GM12865 (cell line): ENCODE results near the gene TMEM119.
"Not testable (repeated sequence)": the region's sequence is repeated elsewhere in the genome, so short reads cannot be mapped to it uniquely, and the experiment has no call there.

ENCODE experiments used
- DNase-seq: peaks from one replicate; pipeline ENCODE4 v3.0.0; 2010; ENCODE audit warnings: low read depth
- H3K4me3 ChIP-seq: 2 replicates; pipeline ENCODE4 v1.5.1; 2011; ENCODE audit warnings: mild to moderate bottlenecking, low read depth, low read length, control low read depth
- TF ChIP-seq, protein P1 (sequence below): IDR thresholded peaks from 2 replicates; pipeline ENCODE4 v1.5.1; 2011; ENCODE audit warnings: low read length, control low read depth, low read depth, inconsistent platforms; ENCODE audit not compliant: insufficient read depth; ENCODE audit errors: missing control alignments

TMEM119 gene

DNA sequence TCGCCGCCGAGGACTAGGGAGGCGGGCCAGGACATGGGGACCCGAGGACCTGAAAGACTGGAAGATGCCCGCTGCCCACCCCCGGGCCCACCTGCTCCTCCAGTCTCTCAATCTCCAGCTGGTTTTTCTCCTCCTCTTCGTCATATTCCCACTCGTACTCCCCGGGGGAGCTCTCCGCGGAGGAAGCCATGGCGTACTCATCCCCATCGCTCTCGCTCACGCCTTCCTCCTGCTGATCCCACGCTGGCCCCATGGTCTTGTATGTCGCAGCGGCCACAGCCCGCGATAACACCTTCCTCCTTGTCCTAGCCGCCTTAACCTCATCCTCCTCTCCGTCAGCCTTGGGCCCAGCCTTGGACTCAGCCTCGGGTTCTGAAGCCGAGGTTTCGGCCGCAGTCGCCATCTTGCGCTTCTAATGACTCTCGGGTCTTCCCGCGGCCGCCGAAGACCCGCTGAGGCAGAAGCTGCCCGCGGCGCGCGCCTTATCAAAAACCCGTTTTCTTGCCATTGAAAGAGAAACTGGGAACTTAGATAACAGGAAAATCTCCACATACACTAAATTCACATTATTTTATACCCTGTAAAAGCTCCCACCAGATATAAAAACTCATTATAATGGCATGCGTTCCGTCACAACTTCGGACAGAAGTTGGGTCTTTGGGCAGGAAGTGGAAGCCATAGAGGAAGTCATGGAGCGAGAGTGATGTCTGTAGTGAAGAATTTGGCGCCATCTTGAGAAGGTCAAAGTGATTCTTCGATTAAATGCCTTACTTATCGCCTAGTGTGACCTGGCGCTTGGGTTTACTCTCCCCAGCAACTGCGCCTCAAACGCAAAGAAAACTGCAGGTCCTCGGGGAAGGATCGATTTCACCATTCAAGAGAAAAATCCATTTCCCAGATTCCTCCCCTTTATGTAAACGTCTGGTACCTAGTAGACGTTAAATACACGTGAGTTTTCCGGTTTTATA is 36.8 kb downstream of the TMEM119 start, which contains the start of gene SART3:
SART3 (minus strand) TSS at position 422 of the 968 bp plus-strand sequence; CDS start at position 403, 19 bp downstream.
- TF ChIP-seq, protein P1, sequence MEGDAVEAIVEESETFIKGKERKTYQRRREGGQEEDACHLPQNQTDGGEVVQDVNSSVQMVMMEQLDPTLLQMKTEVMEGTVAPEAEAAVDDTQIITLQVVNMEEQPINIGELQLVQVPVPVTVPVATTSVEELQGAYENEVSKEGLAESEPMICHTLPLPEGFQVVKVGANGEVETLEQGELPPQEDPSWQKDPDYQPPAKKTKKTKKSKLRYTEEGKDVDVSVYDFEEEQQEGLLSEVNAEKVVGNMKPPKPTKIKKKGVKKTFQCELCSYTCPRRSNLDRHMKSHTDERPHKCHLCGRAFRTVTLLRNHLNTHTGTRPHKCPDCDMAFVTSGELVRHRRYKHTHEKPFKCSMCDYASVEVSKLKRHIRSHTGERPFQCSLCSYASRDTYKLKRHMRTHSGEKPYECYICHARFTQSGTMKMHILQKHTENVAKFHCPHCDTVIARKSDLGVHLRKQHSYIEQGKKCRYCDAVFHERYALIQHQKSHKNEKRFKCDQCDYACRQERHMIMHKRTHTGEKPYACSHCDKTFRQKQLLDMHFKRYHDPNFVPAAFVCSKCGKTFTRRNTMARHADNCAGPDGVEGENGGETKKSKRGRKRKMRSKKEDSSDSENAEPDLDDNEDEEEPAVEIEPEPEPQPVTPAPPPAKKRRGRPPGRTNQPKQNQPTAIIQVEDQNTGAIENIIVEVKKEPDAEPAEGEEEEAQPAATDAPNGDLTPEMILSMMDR = no peak
- peak within 1 kb of the TSS; percentile 92 for H3K4me3 ChIP-seq
- DNase-seq = peak; percentile 93

DNA sequence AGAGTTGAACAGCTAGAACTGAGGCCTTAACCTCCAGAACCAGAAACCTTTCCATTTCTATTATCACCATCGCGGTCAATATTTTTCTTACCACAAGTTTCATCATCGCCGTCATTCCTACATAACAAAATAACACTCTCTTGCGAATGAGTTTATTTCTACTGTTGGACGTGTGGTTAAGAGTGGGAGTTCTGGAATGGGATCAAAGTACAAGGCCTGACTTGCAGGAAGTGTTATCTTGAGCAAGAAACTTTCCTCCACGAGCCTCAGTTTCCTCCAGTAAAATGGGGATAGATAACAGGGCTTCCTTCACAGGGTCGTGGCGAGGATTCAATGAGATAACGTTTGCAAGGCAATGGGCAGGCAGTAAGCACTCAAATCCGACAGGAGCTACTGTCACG is 37.6 kb downstream of the TMEM119 start:
- TF ChIP-seq, protein P1 = no peak
- no peak for DNase-seq
- peak overlapping the region; percentile 92 for H3K4me3 ChIP-seq

DNA sequence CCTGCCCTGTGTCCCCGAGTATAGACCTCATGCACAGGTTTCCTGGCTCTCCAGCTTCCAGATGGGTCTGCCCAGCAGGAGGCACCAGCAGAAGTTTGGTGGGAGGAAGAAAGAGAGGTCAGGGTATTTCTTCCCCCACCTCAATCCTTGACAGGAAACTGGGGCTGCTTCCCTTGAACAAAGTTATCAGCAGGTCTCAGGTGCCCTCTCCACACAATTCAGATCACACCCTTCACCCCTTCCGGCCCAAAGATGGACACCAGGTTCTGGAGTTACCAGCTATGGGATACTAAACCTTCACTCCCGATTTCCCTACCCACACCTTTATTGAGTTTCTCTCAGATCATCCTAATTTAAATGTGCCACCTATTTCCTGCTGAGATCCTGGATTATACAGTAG is 38.1 kb downstream of the TMEM119 start:
- peak overlapping the region; percentile 92 for H3K4me3 ChIP-seq
- TF ChIP-seq, protein P1 = no peak
- peak; percentile 32 for DNase-seq

DNA sequence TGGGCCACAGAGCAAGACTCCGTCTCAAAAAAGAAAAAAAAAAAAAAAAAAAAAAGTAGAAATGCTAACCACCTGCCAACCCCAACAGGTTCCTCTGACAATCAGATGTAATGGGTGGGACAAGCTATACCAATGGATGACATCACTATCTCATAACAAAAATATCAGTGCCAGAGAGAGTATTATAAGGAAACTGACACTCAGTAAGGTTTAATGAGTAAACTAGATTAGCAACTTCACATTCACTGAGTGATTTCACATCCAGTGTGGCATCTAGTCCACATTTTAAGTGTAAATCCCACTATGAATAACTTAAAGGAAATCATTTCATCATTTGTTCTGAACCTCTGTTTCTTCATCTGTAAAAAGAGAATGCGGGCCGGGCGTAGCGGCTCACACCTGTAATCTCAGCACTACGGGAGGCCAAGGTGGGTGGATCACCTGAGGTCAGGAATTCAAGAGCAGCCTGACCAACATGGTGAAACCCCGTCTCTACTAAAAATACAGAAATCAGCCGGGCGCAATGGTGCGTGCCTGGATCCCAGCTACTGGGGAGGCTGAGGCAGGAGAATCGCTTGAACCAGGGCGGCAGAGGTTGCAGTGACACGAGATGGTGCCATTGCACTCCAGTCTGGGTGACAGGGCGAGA is 38.8 kb downstream of the TMEM119 start:
- no peak for DNase-seq
- TF ChIP-seq, protein P1 = no peak
- peak overlapping the region; percentile 92 for H3K4me3 ChIP-seq

DNA sequence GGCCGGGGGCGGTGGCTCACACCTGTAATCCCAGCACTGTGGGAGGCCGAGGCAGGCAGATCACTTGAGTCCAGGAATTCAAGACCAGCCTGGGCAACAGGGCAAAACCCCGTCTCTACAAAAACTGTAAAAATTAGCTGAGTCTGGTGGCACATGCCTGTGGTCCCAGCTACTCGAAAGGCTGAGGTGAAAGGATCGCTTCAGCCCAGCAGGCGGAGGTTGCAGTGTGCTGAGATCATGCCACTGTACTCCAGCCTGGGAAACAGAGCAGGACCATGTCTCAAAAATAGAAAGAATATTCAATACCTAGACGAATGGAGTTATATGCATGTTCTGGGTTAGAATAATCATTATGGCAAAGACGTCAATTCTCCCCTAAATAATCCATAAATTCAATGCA is 42.5 kb downstream of the TMEM119 start:
- H3K4me3 ChIP-seq, DNase-seq: not testable (repeated sequence)

DNA sequence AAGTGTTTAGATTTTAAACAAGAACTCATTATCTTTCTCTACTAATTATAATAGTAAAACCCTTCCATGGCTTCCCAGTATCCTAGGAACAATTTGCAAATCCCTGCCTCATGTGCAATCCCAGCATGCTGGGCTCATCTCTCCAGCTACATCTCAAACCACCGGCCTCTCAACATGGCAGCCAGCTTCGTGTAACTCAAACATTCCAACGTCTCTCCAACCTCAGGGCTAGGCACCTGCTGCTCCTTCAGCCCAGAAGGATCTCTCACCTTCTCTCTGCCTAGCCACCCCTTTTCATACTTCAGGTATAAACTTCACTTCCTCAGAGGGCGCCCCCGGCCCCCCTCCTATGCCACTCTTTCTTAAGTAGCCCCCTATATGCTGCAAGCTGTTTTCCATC is 44.1 kb downstream of the TMEM119 start:
- H3K4me3 ChIP-seq = no peak overlapping the region
- DNase-seq = no peak
- TF ChIP-seq, protein P1 = no peak

DNA sequence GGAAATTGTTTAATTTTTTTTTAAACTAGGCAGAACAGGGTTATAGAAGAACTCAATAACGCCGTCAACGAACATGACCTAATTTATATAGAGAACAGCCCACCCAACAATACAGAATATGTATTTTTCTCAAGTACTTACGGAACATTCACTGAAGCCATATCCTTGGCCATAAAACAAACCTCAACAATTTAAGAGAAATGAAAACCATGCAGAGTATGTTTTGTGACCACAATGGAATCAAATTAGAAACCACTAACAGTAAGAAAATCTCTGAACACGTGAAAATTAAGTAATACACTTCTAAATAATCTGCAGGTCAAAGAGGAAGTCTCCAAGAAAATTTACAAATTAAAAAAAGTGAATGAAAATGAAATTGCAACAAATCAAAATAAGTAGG is 46.3 kb downstream of the TMEM119 start:
- TF ChIP-seq, protein P1 = no peak
- no peak overlapping the region for H3K4me3 ChIP-seq
- DNase-seq = no peak
